HG03378 (cell line): Measurements from ENCODE around the gene SOX5.
A peak's percentile ranks its signal among the peaks of the same experiment; 100 is the strongest.
"Not testable (repeated sequence)": the region's sequence is repeated elsewhere in the genome, so short reads cannot be mapped to it uniquely, and the experiment has no call there.

Experiments used
- ATAC-seq: cut with Tn5 transposase; IDR thresholded peaks from one replicate; pipeline ENCODE4 v1.9.1; 2021; ENCODE audit warnings: mild to moderate bottlenecking, moderate library complexity; ENCODE audit not compliant: unreplicated experiment

The SOX5 gene

GRCh38 chr12:23556661-23557060, 392.8 kb downstream of the SOX5 start:
- no peak for ATAC-seq

- no peak for ATAC-seq
These were observed 393.7 kb downstream of the SOX5 start for GRCh38 chr12:23555825-23556207.

GRCh38 chr12:23555180-23555824, 394.2 kb downstream of the SOX5 start:
- no peak for ATAC-seq

GRCh38 chr12:23552417-23552816, 397.1 kb downstream of the SOX5 start:
- no peak for ATAC-seq

GRCh38 chr12:23550753-23551152, 398.7 kb downstream of the SOX5 start:
- no peak for ATAC-seq

- no peak for ATAC-seq
These were observed 400.7 kb downstream of the SOX5 start for GRCh38 chr12:23548742-23549141.

- no peak for ATAC-seq
These were observed 402.7 kb downstream of the SOX5 start for GRCh38 chr12:23546756-23547155.

GRCh38 chr12:23543767-23544166, 405.7 kb downstream of the SOX5 start:
- ATAC-seq = no peak

- ATAC-seq = no peak
These were observed 407.3 kb downstream of the SOX5 start for GRCh38 chr12:23542187-23542586.

GRCh38 chr12:23540572-23540971, 408.9 kb downstream of the SOX5 start:
- ATAC-seq = no peak

- ATAC-seq = peak; percentile 91
These were observed 413.2 kb downstream of the SOX5 start for GRCh38 chr12:23536293-23536692.

GRCh38 chr12:23535441-23535840, 414.0 kb downstream of the SOX5 start:
- ATAC-seq = no peak

- ATAC-seq = no peak
These were observed 415.3 kb downstream of the SOX5 start for GRCh38 chr12:23534196-23534595.

- ATAC-seq = no peak
These were observed 415.8 kb downstream of the SOX5 start for GRCh38 chr12:23533699-23534098.

- no peak for ATAC-seq
These were observed 416.2 kb downstream of the SOX5 start for GRCh38 chr12:23533265-23533664.

- no peak for ATAC-seq
These were observed 421.2 kb downstream of the SOX5 start for GRCh38 chr12:23528316-23528715.

- ATAC-seq = no peak
These were observed 423.9 kb downstream of the SOX5 start for GRCh38 chr12:23525450-23526072.

GRCh38 chr12:23523339-23523738, 426.1 kb downstream of the SOX5 start:
- ATAC-seq = no peak

GRCh38 chr12:23519444-23519843, 430.0 kb downstream of the SOX5 start:
- not testable (repeated sequence) for ATAC-seq

GRCh38 chr12:23515785-23516184, 433.7 kb downstream of the SOX5 start:
- ATAC-seq = not testable (repeated sequence)

- ATAC-seq = no peak
These were observed 439.0 kb downstream of the SOX5 start for GRCh38 chr12:23510484-23510883.

- not testable (repeated sequence) for ATAC-seq
These were observed 439.6 kb downstream of the SOX5 start for GRCh38 chr12:23509832-23510231.

- not testable (repeated sequence) for ATAC-seq
These were observed 441.7 kb downstream of the SOX5 start for GRCh38 chr12:23507785-23508184.
